ENCODE results near the gene RPP30.

GRCh38 chr10:90871766-90872647 lies at the start of gene RPP30:
- TF ChIP-seq, protein P1, sequence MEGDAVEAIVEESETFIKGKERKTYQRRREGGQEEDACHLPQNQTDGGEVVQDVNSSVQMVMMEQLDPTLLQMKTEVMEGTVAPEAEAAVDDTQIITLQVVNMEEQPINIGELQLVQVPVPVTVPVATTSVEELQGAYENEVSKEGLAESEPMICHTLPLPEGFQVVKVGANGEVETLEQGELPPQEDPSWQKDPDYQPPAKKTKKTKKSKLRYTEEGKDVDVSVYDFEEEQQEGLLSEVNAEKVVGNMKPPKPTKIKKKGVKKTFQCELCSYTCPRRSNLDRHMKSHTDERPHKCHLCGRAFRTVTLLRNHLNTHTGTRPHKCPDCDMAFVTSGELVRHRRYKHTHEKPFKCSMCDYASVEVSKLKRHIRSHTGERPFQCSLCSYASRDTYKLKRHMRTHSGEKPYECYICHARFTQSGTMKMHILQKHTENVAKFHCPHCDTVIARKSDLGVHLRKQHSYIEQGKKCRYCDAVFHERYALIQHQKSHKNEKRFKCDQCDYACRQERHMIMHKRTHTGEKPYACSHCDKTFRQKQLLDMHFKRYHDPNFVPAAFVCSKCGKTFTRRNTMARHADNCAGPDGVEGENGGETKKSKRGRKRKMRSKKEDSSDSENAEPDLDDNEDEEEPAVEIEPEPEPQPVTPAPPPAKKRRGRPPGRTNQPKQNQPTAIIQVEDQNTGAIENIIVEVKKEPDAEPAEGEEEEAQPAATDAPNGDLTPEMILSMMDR (IDR thresholded peaks at IDR 0.05): no peak
- TF ChIP-seq POLR2A (IDR thresholded peaks at IDR 0.05): peak in 1 of 2 donors; percentile 21
